Heart left ventricle (tissue), 16 donors: ENCODE results near the gene DCLK3. TPM values are rescaled to one million over a fixed set of nuclear protein-coding genes. Genes with fewer than 3 reads are reported as not detected.

Experiments used
- ATAC-seq, 4 donors: fragments of 200-7000 bp; cut with Tn5 transposase; one replicate each; pipeline ENCODE4 v1.9.1; 2020 to 2022; ENCODE audit warnings: moderate library complexity in 4 of 4, mild to moderate bottlenecking in 3 of 4, moderate number of reproducible peaks in 1 of 4
- DNase-seq, 5 donors: peaks; one replicate each; pipeline ENCODE4 v3.0.0-alpha.2; 2020
- H3K27ac ChIP-seq, 12 donors: fragments of 200-600 bp; sonication (generic) in 4 of 12; one replicate each; pipeline versions ENCODE4 v1.5.0 to v1.8.0; 2016 to 2022; ENCODE audit warnings: mild to moderate bottlenecking in 2 of 12
- H3K27me3 ChIP-seq, 9 donors: fragments of 200-600 bp; sonication (generic) in 2 of 9; one replicate each; pipeline versions ENCODE4 v1.5.1 to v1.8.0; 2016 to 2022; ENCODE audit warnings: mild to moderate bottlenecking in 3 of 9
- H3K36me3 ChIP-seq, 9 donors: fragments of 200-600 bp; sonication (generic) in 2 of 9; one replicate each; pipeline versions ENCODE4 v1.5.0 to v1.8.0; 2018 to 2022; ENCODE audit warnings: mild to moderate bottlenecking in 2 of 9
- H3K4me1 ChIP-seq, 12 donors: fragments of 200-600 bp; sonication (generic) in 4 of 12; one replicate each; pipeline versions ENCODE4 v1.5.0 to v1.8.0; 2016 to 2022; ENCODE audit warnings: mild to moderate bottlenecking in 3 of 12
- H3K4me3 ChIP-seq, 12 donors: fragments of 200-600 bp; sonication (generic) in 4 of 12; one replicate each; pipeline versions ENCODE4 v1.5.0 to v1.8.0; 2017 to 2022; ENCODE audit warnings: mild to moderate bottlenecking in 9 of 12, moderate library complexity in 4 of 12
- H3K9me3 ChIP-seq, 12 donors: fragments of 200-600 bp; sonication (generic) in 4 of 12; one replicate each; pipeline versions ENCODE4 v1.5.0 to v1.8.0; 2016 to 2022; ENCODE audit warnings: mild to moderate bottlenecking in 1 of 12
- POLR2A ChIP-seq, 2 donors: fragments of 450-650 bp; IDR thresholded peaks; one replicate each; pipeline ENCODE4 v1.6.1; 2017; ENCODE audit warnings: antibody characterized with exemption in 2 of 2, mild to moderate bottlenecking in 2 of 2, moderate library complexity in 2 of 2
- WGBS, 4 donors: extraction: QIAGEN DNeasy Blood & Tissue Kit in 2 of 4; methylation state at CpG; one replicate each; pipeline versions ENCODE4 v1.1.5 to v1.1.7; 2013 to 2018; 5-methylcytosine and 5-hydroxymethylcytosine counted together
- intact Hi-C, 10 donors: fragments of 100-400 bp; cut with DNase I; formaldehyde crosslinking; loops; one replicate each; pipeline versions ENCODE4 v1.11.1 to v1.14.2; 2022
- long read RNA-seq, 3 donors: library from polyadenylated mRNA; unstranded; transcript quantifications; one replicate each; pipeline ENCODE4 v2.0.0, GENCODE V29; 2020 to 2021
- polyA plus RNA-seq, 2 donors: library from polyadenylated mRNA; stranded (reverse); fragments of 200-250 nt; gene quantifications; one replicate each; pipeline ENCODE4 v1.2.3, GENCODE V29; 2013
- total RNA-seq, 9 donors: library from RNA; depleted of rRNA in 2 of 9; stranded (reverse); fragments of >200 nt in 2 of 9; fragmentation: NEBNext Ultra II Directional in 3 of 9; extraction: Animal tissue kit (Norgen Biotek cat#: 25700) in 3 of 9; gene quantifications; one replicate each; pipeline versions ENCODE4 v1.1.0 to v1.2.4, GENCODE V29; 2016 to 2023
- TF ChIP-seq, protein P1 (sequence below), 12 donors: fragments of 200-600 bp; sonication (generic) in 4 of 12; IDR thresholded peaks; one replicate each; pipeline versions ENCODE4 v1.5.0 to v1.8.0; 2018 to 2022; ENCODE audit warnings: antibody characterized with exemption in 12 of 12, mild to moderate bottlenecking in 5 of 12
- donor health status: ischemic (EF 13 %, LVEDD 7.1; RV severe dilation, severe dysfunction).
- donor health status: healthy with polysubstance abuse.
- donor health status: DM: no; HTN: yes; CAD: no.
- donor health status: DM: no; HTN: no; CAD: no.
- donor health status: ischemic (EF 25% LVEDD 6.9; RV normal size, moderate dysfunction).
- donor health status: ischemic (EF 25% LVEDD 5.7; RV mildly dilated, moderate dysfunction).
- donor health status: healthy.
- donor health status: DM: yes; HTN: yes; CAD: no.
- donor health status: ischemic (EF 35%, LVEDD 5.7; RV mildly dilated, moderate dysfunction).
- donor health status: nonischemic (EF 11% LVEDD 7.7; RV severe dilation, severe dysfunction).
- donor health status: DM: yes; HTN: yes; CAD: no.
- donor health status: PGD.
- donor health status: ischemic (EF 29% LVEDD 5.4; RV normal size, mild dysfunction).
- donor health status: nonischemic (EF 23%, LVEDD 6.1; RV moderate dilation, normal function).

DCLK3 gene, protein sequence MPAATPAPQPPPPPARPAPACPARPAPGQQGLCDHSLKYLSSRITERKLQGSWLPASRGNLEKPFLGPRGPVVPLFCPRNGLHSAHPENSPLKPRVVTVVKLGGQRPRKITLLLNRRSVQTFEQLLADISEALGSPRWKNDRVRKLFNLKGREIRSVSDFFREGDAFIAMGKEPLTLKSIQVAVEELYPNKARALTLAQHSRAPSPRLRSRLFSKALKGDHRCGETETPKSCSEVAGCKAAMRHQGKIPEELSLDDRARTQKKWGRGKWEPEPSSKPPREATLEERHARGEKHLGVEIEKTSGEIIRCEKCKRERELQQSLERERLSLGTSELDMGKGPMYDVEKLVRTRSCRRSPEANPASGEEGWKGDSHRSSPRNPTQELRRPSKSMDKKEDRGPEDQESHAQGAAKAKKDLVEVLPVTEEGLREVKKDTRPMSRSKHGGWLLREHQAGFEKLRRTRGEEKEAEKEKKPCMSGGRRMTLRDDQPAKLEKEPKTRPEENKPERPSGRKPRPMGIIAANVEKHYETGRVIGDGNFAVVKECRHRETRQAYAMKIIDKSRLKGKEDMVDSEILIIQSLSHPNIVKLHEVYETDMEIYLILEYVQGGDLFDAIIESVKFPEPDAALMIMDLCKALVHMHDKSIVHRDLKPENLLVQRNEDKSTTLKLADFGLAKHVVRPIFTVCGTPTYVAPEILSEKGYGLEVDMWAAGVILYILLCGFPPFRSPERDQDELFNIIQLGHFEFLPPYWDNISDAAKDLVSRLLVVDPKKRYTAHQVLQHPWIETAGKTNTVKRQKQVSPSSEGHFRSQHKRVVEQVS
- total RNA-seq: under 1 TPM in 8 of 9 donors, not detected in 1; 0.09 to 0.48 (median 0.15) TPM
- under 1 TPM; 0.08 to 0.26 TPM for polyA plus RNA-seq
- long read RNA-seq, donor 1: 0 reads
- long read RNA-seq, donor 2, partial matches to known transcripts: 0 of 1 reads
- long read RNA-seq, donor 2, other reads (novel, unspliced or antisense): 1 of 1 reads
- long read RNA-seq, donor 3: 0 reads

DNA sequence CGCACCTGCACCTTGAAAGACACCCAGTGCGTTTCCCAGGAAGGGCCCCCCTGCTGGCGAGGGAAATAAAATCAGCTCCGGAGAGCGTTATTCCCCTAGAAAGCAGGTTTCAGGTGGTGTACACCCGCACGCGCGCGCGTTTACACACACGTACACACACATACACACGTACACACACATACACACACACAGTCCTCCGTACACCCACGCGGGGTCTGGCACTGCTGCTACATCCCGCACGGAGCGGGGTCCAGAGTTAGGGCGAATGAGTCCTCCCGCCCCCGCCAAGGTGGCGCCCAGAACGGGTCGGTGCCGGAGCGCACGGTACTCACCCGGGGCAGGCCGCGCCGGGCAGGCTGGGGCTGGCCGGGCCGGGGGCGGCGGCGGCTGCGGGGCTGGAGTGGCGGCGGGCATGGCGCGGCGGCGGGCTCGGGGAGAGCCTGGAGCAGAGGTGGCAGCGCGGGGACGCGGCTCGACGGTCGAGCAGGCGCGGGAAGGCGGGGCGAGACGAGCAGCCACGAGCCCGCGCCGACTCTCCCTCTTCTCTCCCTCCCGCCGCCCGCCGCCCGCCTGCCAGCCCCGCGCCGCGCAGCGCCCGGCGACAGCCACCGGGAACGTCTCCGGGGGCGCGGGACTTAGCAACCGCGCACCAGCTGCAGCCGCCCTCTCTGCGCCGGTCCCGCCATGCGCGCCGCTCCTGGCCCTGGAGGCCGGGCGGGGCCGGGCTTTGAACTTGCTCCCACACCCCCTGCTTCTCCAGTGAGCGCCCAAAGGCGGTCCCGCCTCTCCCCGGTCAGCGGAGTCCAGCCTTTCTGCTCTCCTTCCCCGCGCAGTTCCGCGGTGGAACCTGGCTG lies at the start of gene DCLK3:
Gene DCLK3 (minus strand): TSS at position 704 of the 854 bp plus-strand sequence. CDS start 290 bp downstream, at position 414.
- ATAC-seq (peak in 3 of 4 donors; percentile 39 to 81 (median 53)), DNase-seq (peak in 4 of 5 donors; percentile 25 to 69 (median 37))
- H3K27me3 ChIP-seq: peaks cover 5 to 53% (median 24%) of the 10 kb centered on the region in 9 donors
- no peak within 1 kb of the TSS for H3K27ac ChIP-seq
- intact Hi-C loops: no loop called here
- no peaks in the 10 kb centered on the region for H3K36me3 ChIP-seq
- peaks cover 0 to 14% (median 0%) of the 10 kb centered on the region in 12 donors for H3K4me1 ChIP-seq
- WGBS, 4 donors: 1 to 9% (median 2%) methylated on average over 19 to 99 of the region's 99 CpGs
- TF ChIP-seq POLR2A (IDR thresholded peaks at IDR 0.05): no peak
- TF ChIP-seq, protein P1, sequence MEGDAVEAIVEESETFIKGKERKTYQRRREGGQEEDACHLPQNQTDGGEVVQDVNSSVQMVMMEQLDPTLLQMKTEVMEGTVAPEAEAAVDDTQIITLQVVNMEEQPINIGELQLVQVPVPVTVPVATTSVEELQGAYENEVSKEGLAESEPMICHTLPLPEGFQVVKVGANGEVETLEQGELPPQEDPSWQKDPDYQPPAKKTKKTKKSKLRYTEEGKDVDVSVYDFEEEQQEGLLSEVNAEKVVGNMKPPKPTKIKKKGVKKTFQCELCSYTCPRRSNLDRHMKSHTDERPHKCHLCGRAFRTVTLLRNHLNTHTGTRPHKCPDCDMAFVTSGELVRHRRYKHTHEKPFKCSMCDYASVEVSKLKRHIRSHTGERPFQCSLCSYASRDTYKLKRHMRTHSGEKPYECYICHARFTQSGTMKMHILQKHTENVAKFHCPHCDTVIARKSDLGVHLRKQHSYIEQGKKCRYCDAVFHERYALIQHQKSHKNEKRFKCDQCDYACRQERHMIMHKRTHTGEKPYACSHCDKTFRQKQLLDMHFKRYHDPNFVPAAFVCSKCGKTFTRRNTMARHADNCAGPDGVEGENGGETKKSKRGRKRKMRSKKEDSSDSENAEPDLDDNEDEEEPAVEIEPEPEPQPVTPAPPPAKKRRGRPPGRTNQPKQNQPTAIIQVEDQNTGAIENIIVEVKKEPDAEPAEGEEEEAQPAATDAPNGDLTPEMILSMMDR (IDR thresholded peaks at IDR 0.05): no peak
- no peaks in the 10 kb centered on the region for H3K9me3 ChIP-seq
- H3K4me3 ChIP-seq: peak within 1 kb of the TSS; percentile 14 to 58 (median 44)

GRCh38 chr3:36813305-36813704 lies 49.0 kb upstream of the DCLK3 start:
- peaks cover 0 to 12% (median 0%) of the 10 kb centered on the region in 12 donors for H3K4me1 ChIP-seq
- no peaks in the 10 kb centered on the region for H3K27me3 ChIP-seq
- no peaks in the 10 kb centered on the region for H3K36me3 ChIP-seq
- ATAC-seq (no peak), DNase-seq (no peak)
- TF ChIP-seq, protein P1 (IDR thresholded peaks at IDR 0.05): no peak
- no peak for TF ChIP-seq POLR2A (IDR thresholded peaks at IDR 0.05)
- no peak overlapping the region for H3K4me3 ChIP-seq
- H3K27ac ChIP-seq: no peak overlapping the region
- H3K9me3 ChIP-seq: no peaks in the 10 kb centered on the region
- intact Hi-C loops: no loop called here
- WGBS, 4 donors: 92 to 95% (median 95%) methylated on average over 6 of the region's 6 CpGs

DNA sequence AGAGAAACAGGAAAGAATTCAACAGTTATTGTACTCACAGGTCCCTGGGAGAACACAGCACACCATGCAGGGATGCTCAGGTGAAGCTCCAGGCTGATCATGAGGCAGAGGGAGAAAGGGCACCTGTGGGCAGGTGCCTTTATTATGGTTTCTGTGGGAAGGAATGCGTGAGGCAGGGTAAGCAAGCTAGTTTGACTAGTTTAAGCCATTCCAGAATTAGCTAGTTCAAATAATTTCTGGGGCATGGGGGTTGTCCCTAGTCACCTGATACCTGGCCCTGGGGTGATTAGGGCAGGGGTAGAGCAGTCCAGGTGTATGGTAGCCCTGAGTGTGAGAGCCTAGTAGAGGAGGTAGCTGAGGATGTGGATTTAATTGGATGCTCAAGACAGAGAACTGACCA lies 47.9 kb upstream of the DCLK3 start:
- ATAC-seq: no peak
- Histone ChIP-seq H3K4me3 (no peak overlapping the region), H3K27me3 (peaks cover 0 to under 1% (median 0%) of the 10 kb centered on the region in 9 donors), H3K9me3 (no peaks in the 10 kb centered on the region), H3K36me3 (no peaks in the 10 kb centered on the region), H3K4me1 (peaks cover 0 to 12% (median 0%) of the 10 kb centered on the region in 12 donors), H3K27ac (no peak overlapping the region)
- 94 to 100% (median 98%) methylated on average over 1 of the region's 1 CpG for WGBS, 4 donors
- intact Hi-C loops: no loop called here
- TF ChIP-seq, protein P1 (IDR thresholded peaks at IDR 0.05): no peak
- TF ChIP-seq POLR2A (IDR thresholded peaks at IDR 0.05): no peak
- DNase-seq: no peak
